ENCODE results near the gene CD34. TPM values are rescaled to one million over a fixed set of nuclear protein-coding genes. Genes with fewer than 3 reads are reported as not detected.

CD34 gene
- polyA plus RNA-seq, 1 donor from 2014 or later = not detected

GRCh38 chr1:207917080-207917479, 6.2 kb upstream of the CD34 start:
- H3K36me3 ChIP-seq (ENCODE audit: insufficient read depth, low read length) = no peaks in the 10 kb centered on the region
- no peaks in the 10 kb centered on the region for H3F3A ChIP-seq (ENCODE audit: insufficient read depth, low read length, poor library complexity, severe bottlenecking)
- no peak overlapping the region for H3K4me2 ChIP-seq (ENCODE audit: low read length)
- no peak overlapping the region for H2AFZ ChIP-seq (ENCODE audit: low read depth, low read length)
- no peaks in the 10 kb centered on the region for H3K9me3 ChIP-seq (ENCODE audit: low read length)
- no peak for TF ChIP-seq REST (IDR thresholded peaks at IDR 0.05; ENCODE audit: borderline replicate concordance)
- TF ChIP-seq SMC3 (conservative IDR thresholded peaks at IDR 0.05; ENCODE audit: poor library complexity) = no peak
- TF ChIP-seq EP300 (conservative IDR thresholded peaks at IDR 0.05; ENCODE audit: poor library complexity, severe bottlenecking) = no peak
- no peak for TF ChIP-seq TAF1 (IDR thresholded peaks at IDR 0.05; ENCODE audit: low read depth)
- no peak for TF ChIP-seq RAD21 (conservative IDR thresholded peaks at IDR 0.05)
- TF ChIP-seq MXI1 (conservative IDR thresholded peaks at IDR 0.05; ENCODE audit: poor library complexity, severe bottlenecking) = no peak
- TF ChIP-seq POLR2AphosphoS5 (IDR thresholded peaks at IDR 0.05) = no peak
- TF ChIP-seq CTCF (IDR thresholded peaks at IDR 0.05; ENCODE audit: poor library complexity, severe bottlenecking) = no peak
- no peak overlapping the region for H3K4me3 ChIP-seq (ENCODE audit: low read length)
- no peak overlapping the region for H3K9ac ChIP-seq (ENCODE audit: low read length)
- no peaks in the 10 kb centered on the region for H3K79me2 ChIP-seq (replicated peaks; ENCODE audit: insufficient read depth, low read length)
- no peak overlapping the region for H3K27ac ChIP-seq (ENCODE audit: low read length)
- H4K20me1 ChIP-seq (ENCODE audit: insufficient read depth) = no peaks in the 10 kb centered on the region
- peaks cover 4% of the 10 kb centered on the region for H3K27me3 ChIP-seq (ENCODE audit: insufficient read depth, low read depth, low read length)
- no peaks in the 10 kb centered on the region for H3K9me2 ChIP-seq (ENCODE audit: insufficient read depth, low read length)

- H2AFZ ChIP-seq (ENCODE audit: low read depth, low read length) = no peak overlapping the region
- no peaks in the 10 kb centered on the region for H3K79me2 ChIP-seq (replicated peaks; ENCODE audit: insufficient read depth, low read length)
- no peaks in the 10 kb centered on the region for H3K36me3 ChIP-seq (ENCODE audit: insufficient read depth, low read length)
- no peak for TF ChIP-seq MXI1 (conservative IDR thresholded peaks at IDR 0.05; ENCODE audit: poor library complexity, severe bottlenecking)
- TF ChIP-seq POLR2AphosphoS5 (IDR thresholded peaks at IDR 0.05) = no peak
- TF ChIP-seq RAD21 (conservative IDR thresholded peaks at IDR 0.05) = no peak
- no peak for TF ChIP-seq TAF1 (IDR thresholded peaks at IDR 0.05; ENCODE audit: low read depth)
- TF ChIP-seq CTCF (IDR thresholded peaks at IDR 0.05; ENCODE audit: poor library complexity, severe bottlenecking) = no peak
- no peak overlapping the region for H3K4me3 ChIP-seq (ENCODE audit: low read length)
- no peaks in the 10 kb centered on the region for H3K9me2 ChIP-seq (ENCODE audit: insufficient read depth, low read length)
- peaks cover 29% of the 10 kb centered on the region for H3K27me3 ChIP-seq (ENCODE audit: insufficient read depth, low read depth, low read length)
- H3K9ac ChIP-seq (ENCODE audit: low read length) = no peak overlapping the region
- H3F3A ChIP-seq (ENCODE audit: insufficient read depth, low read length, poor library complexity, severe bottlenecking) = no peaks in the 10 kb centered on the region
- no peak overlapping the region for H3K27ac ChIP-seq (ENCODE audit: low read length)
- no peak overlapping the region for H3K4me2 ChIP-seq (ENCODE audit: low read length)
- H4K20me1 ChIP-seq (ENCODE audit: insufficient read depth) = no peaks in the 10 kb centered on the region
- H3K9me3 ChIP-seq (ENCODE audit: low read length) = no peaks in the 10 kb centered on the region
These were observed 3.0 kb upstream of the CD34 start for GRCh38 chr1:207913951-207914350.

All from neural cell (in vitro differentiated cells).